Effector memory CD4-positive, alpha-beta T cell (primary cell): ENCODE measurements around the gene NEK2.
"Not testable (repeated sequence)": the region's sequence is repeated elsewhere in the genome, so short reads cannot be mapped to it uniquely, and the experiment has no call there.

Source experiments
- DNase-seq, 3 donors: peaks; one replicate each; pipeline ENCODE4 v3.0.0-alpha.2; 2020
- H3K27ac ChIP-seq: 2 replicates; pipeline ENCODE4 v1.7.0; 2013; ENCODE audit warnings: mild to moderate bottlenecking, low read length, moderate library complexity; ENCODE audit not compliant: insufficient read depth, poor library complexity, severe bottlenecking
- H3K27me3 ChIP-seq: replicated peaks from 2 replicates; pipeline ENCODE4 v1.7.0; 2013; ENCODE audit warnings: mild to moderate bottlenecking, low read length; ENCODE audit not compliant: insufficient read depth, control insufficient read depth, poor library complexity, severe bottlenecking
- H3K36me3 ChIP-seq: 2 replicates; pipeline ENCODE4 v1.7.0; 2013; ENCODE audit warnings: mild to moderate bottlenecking, low read length, moderate library complexity; ENCODE audit not compliant: control insufficient read depth, insufficient read depth
- H3K4me1 ChIP-seq: 2 replicates; pipeline ENCODE4 v1.7.0; 2013; ENCODE audit warnings: low read length, mild to moderate bottlenecking; ENCODE audit not compliant: control insufficient read depth, insufficient read depth, poor library complexity, severe bottlenecking
- H3K4me3 ChIP-seq: 2 replicates; pipeline ENCODE4 v1.7.0; 2013; ENCODE audit warnings: low read length, low read depth, mild to moderate bottlenecking; ENCODE audit not compliant: insufficient read depth, poor library complexity, severe bottlenecking
- H3K9me3 ChIP-seq: 2 replicates; pipeline ENCODE4 v1.7.0; 2013; ENCODE audit warnings: mild to moderate bottlenecking, low read length, moderate library complexity; ENCODE audit not compliant: control insufficient read depth

The NEK2 gene

DNA sequence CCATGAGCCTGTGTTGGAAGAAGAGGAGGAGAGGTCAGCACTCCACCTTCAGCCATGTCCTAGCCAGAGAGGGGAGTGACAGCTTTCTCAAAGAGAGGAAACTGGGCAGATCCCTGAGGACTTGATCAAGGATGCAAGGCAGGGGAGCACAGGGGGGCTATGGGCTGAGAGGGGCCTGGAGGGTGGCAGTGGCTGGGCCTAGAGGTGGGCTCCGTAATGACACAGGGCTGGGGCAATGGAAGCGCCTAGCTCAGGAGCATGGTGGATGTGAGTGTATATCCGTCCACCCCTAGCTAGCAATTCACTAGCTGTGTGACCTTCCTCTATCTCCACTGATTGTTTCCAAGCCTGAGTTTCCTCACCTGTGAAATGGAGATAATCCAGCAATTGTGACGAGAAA is 32.6 kb downstream of the NEK2 start:
- DNase-seq, result no peak
- H3K36me3 ChIP-seq, result no peaks in the 10 kb centered on the region
- H3K27me3 ChIP-seq, result no peaks in the 10 kb centered on the region
- H3K4me1 ChIP-seq, result peaks cover 7% of the 10 kb centered on the region
- no peaks in the 10 kb centered on the region for H3K9me3 ChIP-seq
- H3K27ac ChIP-seq, result no peak overlapping the region
- no peak overlapping the region for H3K4me3 ChIP-seq

DNA sequence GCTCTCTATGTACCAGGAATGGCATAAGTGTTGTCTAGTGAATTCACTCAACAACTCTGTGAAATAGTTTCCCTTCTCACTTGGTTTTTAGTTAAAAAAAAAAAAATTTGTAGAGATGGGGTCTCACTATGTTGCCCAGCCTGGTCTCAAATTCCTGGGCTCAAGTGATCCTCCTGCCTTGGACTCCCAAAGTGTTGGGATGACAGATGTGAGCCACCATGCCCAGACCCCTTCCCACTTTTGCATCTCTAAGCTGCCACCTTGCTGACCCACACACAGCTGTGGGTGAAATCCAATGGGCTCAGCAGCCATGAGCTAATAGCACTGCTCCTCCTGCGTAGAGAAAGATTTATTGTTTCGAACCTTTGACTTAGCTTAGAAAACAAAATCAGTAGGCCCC is 33.5 kb downstream of the NEK2 start:
- H3K27me3 ChIP-seq, result no peaks in the 10 kb centered on the region
- H3K4me3 ChIP-seq, result no peak overlapping the region
- H3K36me3 ChIP-seq, result no peaks in the 10 kb centered on the region
- H3K27ac ChIP-seq, result no peak overlapping the region
- DNase-seq, result no peak
- peaks cover 7% of the 10 kb centered on the region for H3K4me1 ChIP-seq
- no peaks in the 10 kb centered on the region for H3K9me3 ChIP-seq

DNA sequence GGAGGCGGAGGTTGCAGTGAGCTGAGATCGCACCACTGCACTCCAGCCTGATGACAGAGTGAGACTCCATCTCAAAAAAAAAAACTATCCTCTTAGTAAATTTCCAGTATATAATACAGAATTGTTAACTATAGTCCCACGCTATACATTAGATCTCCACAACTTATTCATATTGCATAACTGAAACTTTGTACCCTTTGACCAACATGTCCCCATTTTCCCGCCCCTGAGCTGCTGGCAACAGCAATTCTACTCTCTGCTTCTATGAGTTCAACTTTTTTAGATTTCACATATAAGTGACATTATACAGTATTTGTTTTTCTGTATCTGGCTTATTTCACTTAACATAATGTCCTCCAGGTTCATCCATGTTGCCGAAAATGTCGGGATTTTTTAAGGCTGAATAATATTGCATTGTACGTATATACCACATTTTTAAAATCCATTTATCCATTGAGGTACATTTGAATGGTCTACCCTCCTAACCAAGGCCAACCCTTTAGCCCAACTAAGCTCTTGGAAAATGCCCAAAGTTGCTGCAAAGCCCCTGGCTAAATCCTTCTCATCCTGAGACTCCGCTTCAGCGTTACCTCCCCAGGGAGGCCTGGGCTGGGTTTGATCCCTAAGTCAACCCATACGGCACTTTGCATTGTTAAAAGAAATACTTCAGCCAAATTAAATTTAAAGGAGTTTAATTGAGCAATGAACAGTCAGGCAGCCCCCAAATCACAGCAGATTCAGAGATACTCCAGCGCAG is 34.2 kb downstream of the NEK2 start:
- H3K27ac ChIP-seq, result no peak overlapping the region
- no peaks in the 10 kb centered on the region for H3K9me3 ChIP-seq
- no peak for DNase-seq
- no peaks in the 10 kb centered on the region for H3K27me3 ChIP-seq
- H3K4me3 ChIP-seq, result no peak overlapping the region
- no peaks in the 10 kb centered on the region for H3K36me3 ChIP-seq
- H3K4me1 ChIP-seq, result peaks cover 7% of the 10 kb centered on the region

DNA sequence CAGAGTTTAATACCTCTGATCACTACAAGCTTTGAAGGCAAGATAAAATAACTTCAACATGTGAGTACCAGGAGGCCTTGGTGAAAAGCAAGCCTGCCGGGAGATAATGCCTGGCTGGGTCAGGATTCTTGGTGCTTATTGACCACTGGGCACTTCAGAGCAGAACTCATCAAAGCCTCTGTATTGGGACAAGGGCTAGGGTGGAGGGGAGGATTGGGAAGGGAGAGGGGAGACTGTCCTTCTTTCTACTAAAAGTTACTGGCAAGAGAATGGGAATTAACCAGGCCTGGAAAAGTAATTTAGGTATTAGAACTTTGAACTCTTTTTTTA is 35.2 kb downstream of the NEK2 start:
- Histone ChIP-seq H3K9me3 (no peaks in the 10 kb centered on the region), H3K27me3 (no peaks in the 10 kb centered on the region), H3K27ac (no peak overlapping the region), H3K4me1 (peaks cover 7% of the 10 kb centered on the region), H3K36me3 (no peaks in the 10 kb centered on the region), H3K4me3 (no peak overlapping the region)
- no peak for DNase-seq

DNA sequence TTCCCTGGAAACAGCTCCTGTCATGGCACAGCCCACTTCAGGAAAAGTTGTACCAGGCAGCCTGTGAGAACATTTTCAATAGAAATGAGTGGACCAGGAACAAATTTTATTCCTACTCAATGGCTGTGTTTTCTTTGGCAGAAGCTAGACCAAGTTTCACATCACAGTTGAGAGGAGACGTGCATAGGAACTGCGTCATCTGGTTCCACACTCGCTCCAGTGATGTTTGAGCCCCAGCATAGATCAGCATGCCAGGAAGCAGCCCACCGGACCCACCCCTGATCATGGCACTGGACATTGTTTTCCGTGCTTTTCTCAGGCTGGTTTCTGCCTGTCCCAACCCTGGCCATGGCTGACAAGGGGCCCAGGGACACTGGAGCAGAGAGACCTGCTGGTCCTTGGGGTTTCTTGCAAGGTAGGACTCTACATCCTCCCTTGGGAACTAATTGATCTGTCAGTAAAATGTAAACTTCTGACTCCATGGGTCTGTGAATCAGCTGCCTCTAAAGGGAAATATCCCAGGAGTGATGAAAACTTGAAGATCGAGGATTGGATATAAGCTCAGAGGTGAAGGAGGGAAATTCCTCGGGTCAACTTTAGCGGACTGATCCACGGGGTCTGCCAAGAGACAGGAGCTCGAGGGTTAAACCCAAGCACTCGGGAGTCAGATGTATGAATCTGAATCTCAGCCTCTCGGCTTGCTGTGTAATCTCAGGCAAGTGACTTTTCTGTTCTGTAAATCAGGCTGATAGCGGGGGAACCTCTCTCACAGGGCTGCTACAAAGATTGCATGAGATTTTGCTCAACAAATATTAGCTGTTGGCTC is 35.7 kb downstream of the NEK2 start:
- DNase-seq, result no peak
- Histone ChIP-seq H3K9me3 (no peaks in the 10 kb centered on the region), H3K36me3 (no peaks in the 10 kb centered on the region), H3K4me1 (peaks cover 7% of the 10 kb centered on the region), H3K27me3 (no peaks in the 10 kb centered on the region), H3K4me3 (no peak overlapping the region), H3K27ac (no peak overlapping the region)

DNA sequence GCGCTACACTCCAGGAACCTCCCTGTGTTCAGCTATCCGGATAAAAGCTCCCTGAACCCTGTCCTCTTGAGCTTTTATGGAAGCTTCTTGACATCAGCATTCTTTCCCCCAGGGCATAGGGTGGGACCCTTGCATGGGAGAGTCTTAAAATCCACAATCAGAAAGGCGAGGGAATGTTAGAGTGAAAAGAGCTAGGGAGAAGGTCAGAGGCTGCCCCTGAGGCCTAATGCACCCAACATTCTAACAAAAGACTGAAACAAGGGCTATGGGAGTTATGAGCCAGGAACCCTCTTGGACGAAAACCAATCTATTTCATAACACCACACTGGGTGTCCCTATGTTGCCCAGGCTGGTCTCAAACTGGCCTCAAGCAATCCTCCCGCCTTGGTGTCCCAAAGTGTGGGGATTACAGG is 36.7 kb downstream of the NEK2 start:
- no peaks in the 10 kb centered on the region for H3K9me3 ChIP-seq
- H3K4me3 ChIP-seq, result no peak overlapping the region
- no peaks in the 10 kb centered on the region for H3K27me3 ChIP-seq
- no peak overlapping the region for H3K27ac ChIP-seq
- peaks cover 3% of the 10 kb centered on the region for H3K4me1 ChIP-seq
- no peaks in the 10 kb centered on the region for H3K36me3 ChIP-seq
- DNase-seq, result no peak

DNA sequence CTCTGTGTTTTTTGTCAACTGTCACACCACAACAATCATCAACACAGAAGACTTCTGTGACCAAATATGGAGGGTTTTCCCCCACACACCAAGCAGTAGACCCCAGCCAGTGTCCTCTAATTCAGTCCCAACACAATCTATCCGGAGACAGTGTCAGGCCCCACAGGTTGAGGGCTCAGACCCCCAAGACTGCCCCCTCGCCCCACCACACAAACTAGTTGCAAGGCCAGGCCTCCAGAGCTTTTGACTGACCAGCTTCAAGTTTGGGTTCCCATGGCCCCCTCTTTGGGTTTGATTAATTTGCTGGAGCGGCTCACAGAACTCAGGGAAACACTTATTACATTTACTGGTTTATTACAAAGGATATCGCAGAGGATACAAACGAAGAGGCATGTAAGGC is 37.2 kb downstream of the NEK2 start:
- DNase-seq, result no peak
- H3K27me3 ChIP-seq, result no peaks in the 10 kb centered on the region
- no peak overlapping the region for H3K4me3 ChIP-seq
- no peak overlapping the region for H3K27ac ChIP-seq
- H3K9me3 ChIP-seq, result no peaks in the 10 kb centered on the region
- H3K4me1 ChIP-seq, result no peaks in the 10 kb centered on the region
- H3K36me3 ChIP-seq, result no peaks in the 10 kb centered on the region

DNA sequence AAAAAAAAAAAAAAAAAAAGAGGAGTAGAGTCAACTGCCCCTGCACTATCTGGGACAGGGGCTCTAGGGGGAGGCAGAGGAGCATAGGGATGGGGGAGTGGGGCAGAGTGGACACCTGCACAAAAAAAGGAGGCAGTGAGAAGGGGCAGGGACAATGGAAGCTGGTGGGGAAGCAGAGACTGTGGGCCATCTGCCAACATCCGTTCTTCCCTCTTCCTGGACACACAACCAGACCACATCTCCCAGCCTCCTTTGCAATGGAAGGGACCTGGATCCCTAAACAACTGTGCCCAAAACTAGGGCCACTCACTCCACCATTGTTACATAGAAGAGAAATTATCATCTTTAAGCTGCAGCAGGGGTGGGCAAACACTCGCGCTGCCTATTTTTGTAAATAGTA is 38.4 kb downstream of the NEK2 start:
- Histone ChIP-seq H3K36me3 (no peaks in the 10 kb centered on the region), H3K27me3 (no peaks in the 10 kb centered on the region), H3K27ac (no peak overlapping the region), H3K4me3 (no peak overlapping the region), H3K4me1 (no peaks in the 10 kb centered on the region), H3K9me3 (no peaks in the 10 kb centered on the region)
- no peak for DNase-seq

DNA sequence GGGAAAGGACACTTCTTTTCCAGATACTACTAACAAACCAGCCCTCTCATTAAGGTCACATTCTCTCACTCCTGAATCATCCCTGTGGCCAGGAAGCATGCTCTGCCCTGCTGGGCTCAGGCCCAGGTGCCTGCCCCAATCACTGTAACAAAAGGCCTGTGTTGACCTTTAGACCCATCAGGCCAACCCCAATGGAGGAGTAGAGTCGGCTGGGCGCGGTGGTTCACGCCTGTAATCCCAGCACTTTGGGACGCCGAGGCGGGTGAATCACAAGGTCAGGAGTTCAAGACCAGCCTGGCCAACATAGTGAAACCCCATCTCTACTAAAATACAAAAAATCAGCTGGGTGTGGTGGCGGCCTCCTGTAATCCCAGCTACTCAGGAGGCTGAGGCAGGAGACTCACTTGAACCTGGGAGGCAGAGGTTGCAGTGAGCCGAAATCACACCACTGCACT is 38.8 kb downstream of the NEK2 start:
- not testable (repeated sequence) for H3K36me3 ChIP-seq, H3K9me3 ChIP-seq, H3K4me1 ChIP-seq, H3K4me3 ChIP-seq, H3K27ac ChIP-seq, H3K27me3 ChIP-seq, DNase-seq

DNA sequence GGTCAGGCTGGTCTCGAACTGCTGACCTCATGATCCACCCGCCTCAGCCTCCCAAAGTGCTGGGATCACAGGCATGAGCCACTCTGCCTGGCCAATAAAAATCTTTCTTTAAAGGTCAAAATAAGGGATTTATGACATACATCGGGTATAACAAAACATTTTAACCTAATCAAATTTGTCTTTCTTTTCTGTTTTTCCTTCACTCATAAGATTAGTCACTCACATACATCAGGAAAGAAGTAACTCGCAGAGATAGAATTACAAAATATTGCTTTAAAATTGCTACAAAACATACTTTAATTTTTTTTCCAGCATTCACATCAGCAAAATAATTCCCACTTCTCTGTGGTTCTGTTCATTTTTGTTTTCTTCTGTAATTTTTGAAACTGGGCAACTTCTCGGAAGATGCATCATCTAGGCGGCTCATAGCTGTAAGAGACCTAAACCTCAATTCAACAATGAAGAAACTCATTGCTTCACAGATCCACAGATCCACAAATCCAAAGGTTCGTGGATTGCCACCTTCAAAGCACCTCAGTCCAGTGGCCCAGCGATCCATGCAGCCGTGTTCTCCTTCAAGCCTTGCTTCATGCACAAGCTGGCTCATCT is 39.7 kb downstream of the NEK2 start:
- H3K36me3 ChIP-seq, result no peaks in the 10 kb centered on the region
- no peak overlapping the region for H3K4me3 ChIP-seq
- no peak overlapping the region for H3K27ac ChIP-seq
- no peaks in the 10 kb centered on the region for H3K27me3 ChIP-seq
- no peaks in the 10 kb centered on the region for H3K4me1 ChIP-seq
- DNase-seq, result no peak
- no peaks in the 10 kb centered on the region for H3K9me3 ChIP-seq
